ENCODE data around the gene EMC9.

GRCh38 chr14:24092505-24093206 lies 48.7 kb downstream of the EMC9 start:
- TF ChIP-seq EZH2 (IDR thresholded peaks at IDR 0.05; ENCODE audit: insufficient read depth, low read length): no peak
- TF ChIP-seq CTCF (IDR thresholded peaks at IDR 0.05; ENCODE audit: insufficient read depth, low read depth, low read length): no peak
